ENCODE results near the gene DAGLB. TPM values are rescaled to one million over a fixed set of nuclear protein-coding genes. Genes with fewer than 3 reads are reported as not detected.
A peak's percentile ranks its signal among the peaks of the same experiment; 100 is the strongest.

DAGLB gene
- total and polyA plus RNA-seq, 2 experiments from 2014 or later: 18.9 to 22.3 TPM

DNA sequence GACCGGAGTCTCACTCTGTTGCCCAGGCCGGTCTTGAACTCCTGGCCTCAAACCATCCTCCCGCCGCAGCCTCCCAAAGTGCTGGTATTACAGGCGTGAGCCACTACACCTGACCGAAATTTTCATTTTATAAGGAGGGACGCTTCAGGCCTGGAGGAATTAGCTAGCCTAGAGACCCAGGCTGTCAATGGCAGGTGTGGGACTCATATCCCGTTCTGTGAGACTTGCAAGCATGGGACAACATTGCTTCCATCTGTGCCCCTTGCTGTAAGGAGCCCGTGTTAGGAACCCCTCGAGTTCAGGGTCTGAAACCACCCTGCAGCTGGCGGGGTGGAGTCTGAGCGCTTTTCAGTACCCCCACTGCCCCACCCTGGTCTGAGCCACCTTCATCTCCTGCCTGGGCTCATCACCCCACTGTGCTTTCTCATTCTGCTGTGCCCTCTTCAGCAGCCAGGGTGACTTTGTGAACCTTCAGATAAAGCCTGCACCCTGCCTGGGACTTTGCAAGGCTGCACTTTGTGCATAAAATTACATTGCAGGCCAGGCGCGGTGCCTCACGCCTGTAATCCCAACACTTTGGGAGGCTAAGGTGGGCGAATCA is 1.3 kb upstream of the DAGLB start:
- peaks cover 11% of the 10 kb centered on the region for H3K36me3 ChIP-seq
- H3K9me3 ChIP-seq (ENCODE audit: low read depth): no peaks in the 10 kb centered on the region
- H3K27ac ChIP-seq: no peak overlapping the region
- H3K27me3 ChIP-seq: no peaks in the 10 kb centered on the region
- H3K4me1 ChIP-seq (ENCODE audit: low read depth): no peaks in the 10 kb centered on the region
- DNase-seq (ENCODE audit: low read depth in 1 of 2, low spot score in 1 of 2): no peak
- no peak overlapping the region for H3K4me3 ChIP-seq
- TF ChIP-seq, protein P1, sequence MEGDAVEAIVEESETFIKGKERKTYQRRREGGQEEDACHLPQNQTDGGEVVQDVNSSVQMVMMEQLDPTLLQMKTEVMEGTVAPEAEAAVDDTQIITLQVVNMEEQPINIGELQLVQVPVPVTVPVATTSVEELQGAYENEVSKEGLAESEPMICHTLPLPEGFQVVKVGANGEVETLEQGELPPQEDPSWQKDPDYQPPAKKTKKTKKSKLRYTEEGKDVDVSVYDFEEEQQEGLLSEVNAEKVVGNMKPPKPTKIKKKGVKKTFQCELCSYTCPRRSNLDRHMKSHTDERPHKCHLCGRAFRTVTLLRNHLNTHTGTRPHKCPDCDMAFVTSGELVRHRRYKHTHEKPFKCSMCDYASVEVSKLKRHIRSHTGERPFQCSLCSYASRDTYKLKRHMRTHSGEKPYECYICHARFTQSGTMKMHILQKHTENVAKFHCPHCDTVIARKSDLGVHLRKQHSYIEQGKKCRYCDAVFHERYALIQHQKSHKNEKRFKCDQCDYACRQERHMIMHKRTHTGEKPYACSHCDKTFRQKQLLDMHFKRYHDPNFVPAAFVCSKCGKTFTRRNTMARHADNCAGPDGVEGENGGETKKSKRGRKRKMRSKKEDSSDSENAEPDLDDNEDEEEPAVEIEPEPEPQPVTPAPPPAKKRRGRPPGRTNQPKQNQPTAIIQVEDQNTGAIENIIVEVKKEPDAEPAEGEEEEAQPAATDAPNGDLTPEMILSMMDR (IDR thresholded peaks at IDR 0.05; ENCODE audit: low read depth, low read length): no peak

DNA sequence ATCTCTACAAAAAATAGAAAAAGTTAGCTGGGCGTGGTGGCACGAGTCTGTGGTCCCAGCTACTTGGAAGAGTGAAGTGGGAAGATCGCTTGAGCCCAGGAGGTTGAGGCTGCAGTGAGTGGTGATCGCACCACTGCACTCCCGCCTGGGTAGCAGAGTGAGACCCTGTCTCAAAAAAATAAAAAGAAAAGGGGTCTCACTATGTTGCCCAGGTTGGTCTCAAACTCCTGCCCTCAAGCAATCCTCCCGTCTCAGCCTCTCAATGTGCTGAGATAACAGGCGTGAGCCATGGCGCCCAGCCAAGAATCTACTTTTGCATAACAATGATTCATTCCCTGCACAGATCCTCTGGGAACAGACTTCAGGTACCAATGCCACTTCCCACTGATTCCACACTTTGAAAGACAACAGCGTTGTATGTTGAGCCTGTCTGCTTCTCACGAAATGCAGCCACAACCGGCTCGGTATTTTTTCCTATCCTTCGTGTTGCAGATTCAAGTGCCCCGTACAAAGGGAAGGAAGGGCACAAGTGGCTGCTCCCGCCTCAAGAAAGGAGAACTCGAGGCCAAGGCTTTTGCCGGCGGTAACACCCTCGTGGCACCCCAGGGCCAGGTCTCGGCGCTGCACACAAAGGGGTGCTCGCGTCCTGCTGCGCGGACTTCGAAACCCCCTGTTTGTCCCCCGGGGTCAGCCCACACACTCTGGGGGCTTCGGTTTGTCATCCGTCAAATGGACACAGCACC is 745 bp downstream of the DAGLB start:
- no peaks in the 10 kb centered on the region for H3K4me1 ChIP-seq (ENCODE audit: low read depth)
- peak overlapping the region; percentile 77 for H3K4me3 ChIP-seq
- no peaks in the 10 kb centered on the region for H3K9me3 ChIP-seq (ENCODE audit: low read depth)
- no peaks in the 10 kb centered on the region for H3K27me3 ChIP-seq
- TF ChIP-seq, protein P1 (IDR thresholded peaks at IDR 0.05; ENCODE audit: low read depth, low read length): no peak
- H3K36me3 ChIP-seq: peaks cover 11% of the 10 kb centered on the region
- peak; percentile 62 to 86 for DNase-seq (ENCODE audit: low read depth in 1 of 2, low spot score in 1 of 2)
- peak overlapping the region; percentile 82 for H3K27ac ChIP-seq

DNA sequence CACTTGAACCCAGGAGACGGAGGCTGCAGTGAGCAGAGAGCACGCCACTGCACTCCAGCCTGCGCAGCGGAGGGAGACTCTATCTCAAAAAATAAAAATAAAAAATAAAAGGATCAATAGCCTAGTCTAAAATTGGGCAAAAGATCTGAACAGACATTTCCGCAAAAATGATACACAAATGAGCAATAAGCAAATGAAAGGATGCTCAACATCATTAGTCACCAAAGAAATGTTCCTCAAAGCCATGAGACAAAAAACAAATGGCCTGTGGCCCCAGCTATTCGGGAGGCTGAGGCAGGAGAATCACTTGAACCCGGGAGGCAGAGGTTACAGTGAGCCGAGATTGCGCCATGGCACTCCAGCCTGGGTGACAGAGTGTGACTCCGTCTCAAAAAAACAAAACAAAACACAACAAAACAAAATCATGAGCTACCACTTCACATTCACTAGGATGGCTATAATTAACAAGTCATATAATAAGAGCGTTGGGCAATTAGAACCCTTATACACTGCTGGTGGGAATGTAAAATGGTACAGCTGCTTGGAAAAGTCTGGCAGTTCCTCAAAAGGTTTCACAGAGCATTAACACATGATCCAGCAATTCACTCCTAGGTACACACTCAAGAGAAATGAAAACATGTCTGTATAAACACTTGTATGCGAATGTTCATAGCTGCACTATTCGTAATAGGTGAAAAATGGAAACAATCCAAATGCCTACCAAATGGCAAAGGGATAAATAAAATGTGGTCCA is 3.1 kb downstream of the DAGLB start:
- TF ChIP-seq, protein P1 (IDR thresholded peaks at IDR 0.05; ENCODE audit: low read depth, low read length): no peak

DNA sequence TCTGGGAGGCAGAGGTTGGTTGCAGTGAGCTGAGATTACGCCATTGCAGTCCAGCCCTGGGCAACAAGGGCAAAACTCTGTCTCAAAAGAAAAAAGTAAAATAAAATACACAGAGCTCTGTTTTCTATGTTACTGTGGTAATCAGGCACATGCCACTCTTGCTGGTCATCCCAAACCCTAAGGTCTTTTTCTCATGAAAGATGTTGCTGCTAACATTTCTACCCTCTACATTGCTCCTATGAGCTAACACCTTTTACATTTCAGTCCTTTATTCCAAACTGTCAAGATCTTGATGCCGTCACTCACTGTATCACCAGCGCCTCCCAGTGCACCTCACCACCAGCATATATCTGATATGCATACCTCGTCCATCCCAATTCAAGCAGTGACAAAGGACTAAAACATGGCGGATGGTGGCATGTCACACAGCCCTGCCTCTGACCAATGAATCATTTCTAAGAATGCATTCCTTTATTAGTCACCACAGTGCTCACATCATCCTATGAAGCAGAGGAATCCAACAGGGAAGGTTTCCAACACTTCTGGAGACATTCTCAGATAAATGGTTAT is 4.3 kb downstream of the DAGLB start:
- peak in 1 of 2 donors; percentile 88 for DNase-seq (ENCODE audit: low read depth in 1 of 2, low spot score in 1 of 2)
- Histone ChIP-seq H3K27me3 (no peaks in the 10 kb centered on the region), H3K9me3 (ENCODE audit: low read depth) (no peaks in the 10 kb centered on the region), H3K4me3 (no peak overlapping the region), H3K4me1 (ENCODE audit: low read depth) (peaks cover 5% of the 10 kb centered on the region), H3K36me3 (peaks cover 11% of the 10 kb centered on the region), H3K27ac (no peak overlapping the region)
- TF ChIP-seq, protein P1 (IDR thresholded peaks at IDR 0.05; ENCODE audit: low read depth, low read length): no peak

More for the DNA sequence above, 3.1 kb downstream of the DAGLB start:
- Histone ChIP-seq H3K4me3 (no peak overlapping the region), H3K4me1 (ENCODE audit: low read depth) (no peaks in the 10 kb centered on the region), H3K9me3 (ENCODE audit: low read depth) (no peaks in the 10 kb centered on the region), H3K36me3 (peaks cover 11% of the 10 kb centered on the region), H3K27me3 (no peaks in the 10 kb centered on the region), H3K27ac (no peak overlapping the region)
- no peak for DNase-seq (ENCODE audit: low read depth in 1 of 2, low spot score in 1 of 2)

DNA sequence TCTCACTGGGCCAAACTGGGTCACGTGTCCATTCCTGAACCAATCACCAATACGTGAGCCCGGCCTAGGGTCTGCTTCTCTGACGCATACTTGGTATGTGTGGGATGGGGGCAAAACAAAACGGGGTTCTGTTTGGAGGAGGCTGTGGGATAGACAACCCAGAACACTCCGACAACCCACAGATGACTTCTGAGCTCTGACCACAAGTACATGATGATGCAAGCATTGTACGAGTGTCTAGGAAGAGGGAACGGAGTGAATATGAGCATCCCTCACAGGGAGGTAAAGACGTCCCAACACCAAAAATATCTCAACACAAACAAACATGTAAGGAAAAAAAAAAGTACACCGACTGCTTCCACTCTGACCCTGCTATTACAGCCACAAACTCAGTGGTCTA is 5.6 kb downstream of the DAGLB start:
- peaks cover 9% of the 10 kb centered on the region for H3K4me1 ChIP-seq (ENCODE audit: low read depth)
- no peaks in the 10 kb centered on the region for H3K9me3 ChIP-seq (ENCODE audit: low read depth)
- H3K36me3 ChIP-seq: peaks cover 11% of the 10 kb centered on the region
- no peak overlapping the region for H3K27ac ChIP-seq
- H3K27me3 ChIP-seq: no peaks in the 10 kb centered on the region
- H3K4me3 ChIP-seq: no peak overlapping the region
- DNase-seq (ENCODE audit: low read depth in 1 of 2, low spot score in 1 of 2): peak in 1 of 2 donors; percentile 80
- TF ChIP-seq, protein P1 (IDR thresholded peaks at IDR 0.05; ENCODE audit: low read depth, low read length): no peak

All from cardiac muscle cell (in vitro differentiated cells and primary cell).